Rectal smooth muscle tissue (tissue), 1 donor: ENCODE measurements around the gene AKT3.

Experiments
- H3K27ac ChIP-seq: one replicate; pipeline ENCODE4 v1.7.0; 2013; ENCODE audit warnings: low read depth, low read length, inconsistent platforms
- H3K27me3 ChIP-seq: one replicate; pipeline ENCODE4 v1.7.0; 2013; ENCODE audit warnings: low read length; ENCODE audit not compliant: control insufficient read depth, insufficient read depth
- H3K36me3 ChIP-seq: one replicate; pipeline ENCODE4 v1.7.0; 2013; ENCODE audit warnings: low read length; ENCODE audit not compliant: control insufficient read depth, insufficient read depth
- H3K4me1 ChIP-seq: one replicate; pipeline ENCODE4 v1.7.0; 2013; ENCODE audit warnings: low read length; ENCODE audit not compliant: control insufficient read depth, insufficient read depth
- H3K4me3 ChIP-seq: one replicate; pipeline ENCODE4 v1.7.0; 2013; ENCODE audit warnings: low read length
- H3K9ac ChIP-seq: one replicate; pipeline ENCODE4 v1.7.0; 2013; ENCODE audit warnings: low read length

AKT3 gene

DNA sequence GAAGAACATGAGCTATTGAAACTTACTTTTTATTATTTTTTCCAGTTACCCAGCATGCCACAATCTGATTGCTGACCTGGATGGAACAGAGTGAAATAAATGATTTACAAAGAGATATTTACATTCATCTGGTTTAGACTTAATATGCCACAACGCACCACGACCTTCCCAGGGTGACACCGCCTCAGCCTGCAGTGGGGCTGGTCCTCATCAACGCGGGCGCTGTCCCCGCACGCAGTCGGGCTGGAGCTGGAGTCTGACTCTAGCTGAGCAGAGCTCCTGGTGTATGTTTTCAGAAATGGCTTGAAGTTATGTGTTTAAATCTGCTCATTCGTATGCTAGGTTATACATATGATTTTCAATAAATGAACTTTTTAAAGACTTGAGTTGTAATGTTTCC, 350.3 kb downstream of the AKT3 start:
- H3K4me1 ChIP-seq = peaks cover 10% of the 10 kb centered on the region
- no peak overlapping the region for H3K4me3 ChIP-seq
- H3K36me3 ChIP-seq = peaks cover 3% of the 10 kb centered on the region
- H3K27ac ChIP-seq = no peak overlapping the region
- no peaks in the 10 kb centered on the region for H3K27me3 ChIP-seq
- no peak overlapping the region for H3K9ac ChIP-seq

DNA sequence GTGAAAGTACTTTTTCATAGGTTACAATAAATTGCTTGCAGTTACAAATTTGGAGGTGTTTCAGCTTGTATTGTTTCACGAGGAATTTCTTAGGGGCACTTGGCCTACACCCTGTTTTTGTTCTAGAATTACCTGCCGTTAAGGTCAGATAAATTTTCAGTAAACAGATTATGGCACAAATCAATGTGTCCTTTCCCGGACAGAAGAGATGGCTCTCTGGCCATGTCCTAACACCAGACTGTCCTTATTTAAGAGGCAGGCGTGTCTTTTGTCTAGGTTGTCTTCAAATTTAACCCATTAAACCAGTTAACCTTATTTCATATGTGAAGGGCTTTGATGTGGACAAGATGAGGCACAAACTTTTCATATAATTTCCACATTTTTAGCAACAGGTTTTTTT, 350.8 kb downstream of the AKT3 start:
- Histone ChIP-seq H3K4me3 (no peak overlapping the region), H3K27me3 (no peaks in the 10 kb centered on the region)

DNA sequence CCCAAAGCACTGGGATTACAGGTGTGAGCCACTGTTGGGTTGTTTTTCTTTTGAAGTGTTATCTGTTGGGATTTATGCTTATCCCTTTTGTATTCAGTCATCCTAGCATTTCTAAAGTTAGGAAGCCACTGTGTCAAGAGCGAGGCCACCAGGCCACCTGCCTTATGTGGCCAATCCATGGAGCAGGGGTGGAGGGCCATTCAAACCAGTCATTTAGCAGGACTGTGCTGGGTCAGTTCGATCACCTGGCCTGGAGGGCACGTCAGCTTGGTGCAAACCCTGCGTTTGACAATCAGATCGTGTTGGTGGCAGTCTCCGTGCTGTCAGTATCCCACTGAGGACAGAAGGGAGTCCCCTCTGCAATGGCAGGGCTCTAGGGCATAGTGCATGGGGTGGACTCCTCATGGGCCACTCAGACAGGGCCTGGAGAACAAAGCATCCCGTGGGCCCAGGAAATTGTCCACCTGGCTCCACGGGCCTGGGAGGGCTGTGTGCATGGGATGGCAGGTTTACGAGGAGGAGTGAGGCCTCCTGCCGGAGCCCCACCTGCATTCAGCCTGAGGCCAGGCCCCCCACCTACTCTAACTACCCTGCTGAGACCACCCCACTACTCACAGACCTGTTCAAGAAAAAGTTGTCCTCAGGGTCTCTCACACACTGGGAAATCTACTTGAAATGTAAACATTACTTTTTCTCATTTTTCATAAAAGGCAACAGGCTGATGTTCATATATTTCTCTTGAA, 351.9 kb downstream of the AKT3 start:
- Histone ChIP-seq H3K27me3 (no peaks in the 10 kb centered on the region), H3K4me1 (peaks cover 10% of the 10 kb centered on the region), H3K27ac (no peak overlapping the region), H3K36me3 (peaks cover 3% of the 10 kb centered on the region), H3K9ac (no peak overlapping the region), H3K4me3 (no peak overlapping the region)

More for the DNA sequence above, 350.8 kb downstream of the AKT3 start:
- peaks cover 3% of the 10 kb centered on the region for H3K36me3 ChIP-seq
- no peak overlapping the region for H3K9ac ChIP-seq
- peaks cover 10% of the 10 kb centered on the region for H3K4me1 ChIP-seq
- H3K27ac ChIP-seq = no peak overlapping the region

DNA sequence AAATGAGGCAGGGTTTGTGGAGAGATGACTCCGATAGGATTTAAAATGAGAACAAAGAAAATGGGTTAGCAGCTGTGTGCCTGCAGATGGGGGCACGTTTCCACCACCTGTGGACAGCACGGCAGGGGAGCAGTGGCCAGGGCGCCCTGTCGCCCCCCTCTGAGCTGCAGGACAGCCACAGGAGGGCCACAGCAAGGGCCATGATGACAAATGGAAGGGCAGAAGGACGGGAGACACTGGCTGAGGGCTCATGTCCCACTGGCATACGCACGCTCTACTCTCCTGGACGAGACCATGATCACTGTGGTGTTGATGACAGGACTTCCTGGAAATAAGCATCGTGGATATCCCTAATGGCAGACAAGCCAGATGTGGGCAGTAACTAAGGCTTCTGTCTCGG, 353.2 kb downstream of the AKT3 start:
- H3K4me1 ChIP-seq = peaks cover 10% of the 10 kb centered on the region
- no peak overlapping the region for H3K4me3 ChIP-seq
- H3K9ac ChIP-seq = no peak overlapping the region
- H3K27me3 ChIP-seq = no peaks in the 10 kb centered on the region
- H3K36me3 ChIP-seq = peaks cover 3% of the 10 kb centered on the region
- H3K27ac ChIP-seq = peak overlapping the region; percentile 51

DNA sequence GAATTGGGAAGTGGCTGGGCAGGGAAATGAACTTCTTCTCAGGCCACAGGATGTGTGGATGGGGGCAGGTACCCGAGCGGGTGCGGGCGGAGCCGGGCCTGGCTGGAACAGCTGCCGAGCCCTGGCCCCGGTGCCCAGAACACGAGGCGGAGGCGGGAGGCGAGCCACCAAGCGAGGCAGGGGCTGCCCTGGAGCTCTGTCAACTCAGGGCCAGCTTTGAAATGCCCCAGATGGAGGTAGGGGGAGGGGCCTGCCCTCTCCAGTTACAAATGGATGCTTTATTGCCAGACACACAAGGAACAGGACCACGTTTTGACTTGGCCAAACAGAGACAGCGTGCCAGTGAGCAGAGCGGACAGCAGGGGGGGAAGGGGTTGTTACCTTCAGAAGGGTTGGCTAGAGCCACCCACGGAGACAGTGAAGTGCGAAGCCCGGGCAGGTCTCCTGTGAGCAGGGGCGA, 353.8 kb downstream of the AKT3 start:
- Histone ChIP-seq H3K27ac (peak overlapping the region; percentile 51), H3K4me1 (peaks cover 10% of the 10 kb centered on the region), H3K36me3 (peaks cover 3% of the 10 kb centered on the region), H3K9ac (no peak overlapping the region), H3K4me3 (no peak overlapping the region), H3K27me3 (no peaks in the 10 kb centered on the region)

DNA sequence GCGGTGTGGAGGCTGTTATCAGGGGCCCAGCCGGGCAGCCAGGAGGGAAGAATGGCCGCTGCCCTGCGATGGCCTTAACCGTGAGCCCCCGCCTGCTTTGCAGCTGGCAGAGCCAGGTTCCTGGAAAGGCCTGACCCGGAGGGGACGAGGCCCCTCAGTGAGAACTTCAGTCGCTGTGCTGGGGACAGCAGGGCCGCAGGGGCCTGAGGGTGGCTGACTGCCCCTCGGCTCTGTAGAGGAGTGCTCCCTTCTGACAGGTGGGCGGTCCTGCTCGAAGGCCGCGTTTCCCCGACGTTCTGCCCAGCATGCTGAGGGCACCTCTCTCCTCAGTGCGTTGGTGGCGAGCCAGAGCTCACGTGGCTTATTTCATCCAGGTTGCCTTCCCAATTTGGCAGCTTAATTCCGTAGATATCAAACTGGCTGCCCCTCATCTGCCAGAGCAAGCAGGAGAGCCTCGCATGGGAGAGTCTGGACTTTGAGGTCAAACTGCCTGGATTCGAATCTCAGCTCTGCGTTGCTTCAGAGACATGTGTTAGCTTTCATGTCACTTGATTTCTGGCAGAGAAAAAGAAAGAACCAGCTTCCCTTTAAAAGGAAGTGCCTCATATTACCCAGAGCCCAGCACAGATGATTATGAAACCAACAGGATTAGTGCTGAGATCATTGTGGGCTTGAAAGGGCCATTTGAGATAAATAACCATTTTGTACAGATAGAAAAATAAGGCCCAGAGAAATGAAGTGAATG, 354.4 kb downstream of the AKT3 start:
- peaks cover 10% of the 10 kb centered on the region for H3K4me1 ChIP-seq
- H3K27me3 ChIP-seq = no peaks in the 10 kb centered on the region
- no peak overlapping the region for H3K4me3 ChIP-seq
- no peak overlapping the region for H3K9ac ChIP-seq
- peak overlapping the region; percentile 51 for H3K27ac ChIP-seq
- peaks cover 3% of the 10 kb centered on the region for H3K36me3 ChIP-seq

DNA sequence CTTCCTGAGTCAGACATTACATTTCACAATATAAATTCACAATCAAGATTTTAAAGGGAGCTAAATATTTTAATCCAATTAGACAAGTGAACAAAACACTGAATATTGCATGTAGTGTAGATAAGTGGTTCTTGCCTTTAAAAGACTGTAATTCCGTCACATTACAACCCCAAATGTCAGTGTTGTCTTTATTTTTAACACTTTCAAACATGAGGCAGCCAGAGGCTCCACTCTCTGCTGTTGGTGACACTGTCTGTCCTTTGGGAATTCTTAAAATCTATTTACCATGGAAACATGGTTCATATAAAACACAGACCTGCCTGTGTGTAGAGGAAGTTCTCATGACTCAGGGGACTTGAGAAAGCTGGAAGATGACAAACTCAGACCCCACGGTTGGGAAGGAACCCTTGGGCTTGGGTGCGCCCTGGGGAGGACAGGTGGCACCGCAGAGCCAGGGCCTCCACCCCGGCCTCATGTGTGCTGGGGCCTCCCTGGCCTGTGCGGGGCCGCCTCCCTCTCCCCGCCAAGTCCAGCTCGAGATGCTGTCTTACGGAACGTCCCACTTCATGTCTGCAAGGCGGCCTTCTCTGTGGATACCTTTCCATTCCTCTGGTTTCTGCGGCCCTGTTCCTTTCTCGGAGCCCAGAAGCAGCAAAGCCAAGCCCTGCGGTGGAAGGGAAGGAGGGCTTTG, 355.2 kb downstream of the AKT3 start:
- no peak overlapping the region for H3K9ac ChIP-seq

DNA sequence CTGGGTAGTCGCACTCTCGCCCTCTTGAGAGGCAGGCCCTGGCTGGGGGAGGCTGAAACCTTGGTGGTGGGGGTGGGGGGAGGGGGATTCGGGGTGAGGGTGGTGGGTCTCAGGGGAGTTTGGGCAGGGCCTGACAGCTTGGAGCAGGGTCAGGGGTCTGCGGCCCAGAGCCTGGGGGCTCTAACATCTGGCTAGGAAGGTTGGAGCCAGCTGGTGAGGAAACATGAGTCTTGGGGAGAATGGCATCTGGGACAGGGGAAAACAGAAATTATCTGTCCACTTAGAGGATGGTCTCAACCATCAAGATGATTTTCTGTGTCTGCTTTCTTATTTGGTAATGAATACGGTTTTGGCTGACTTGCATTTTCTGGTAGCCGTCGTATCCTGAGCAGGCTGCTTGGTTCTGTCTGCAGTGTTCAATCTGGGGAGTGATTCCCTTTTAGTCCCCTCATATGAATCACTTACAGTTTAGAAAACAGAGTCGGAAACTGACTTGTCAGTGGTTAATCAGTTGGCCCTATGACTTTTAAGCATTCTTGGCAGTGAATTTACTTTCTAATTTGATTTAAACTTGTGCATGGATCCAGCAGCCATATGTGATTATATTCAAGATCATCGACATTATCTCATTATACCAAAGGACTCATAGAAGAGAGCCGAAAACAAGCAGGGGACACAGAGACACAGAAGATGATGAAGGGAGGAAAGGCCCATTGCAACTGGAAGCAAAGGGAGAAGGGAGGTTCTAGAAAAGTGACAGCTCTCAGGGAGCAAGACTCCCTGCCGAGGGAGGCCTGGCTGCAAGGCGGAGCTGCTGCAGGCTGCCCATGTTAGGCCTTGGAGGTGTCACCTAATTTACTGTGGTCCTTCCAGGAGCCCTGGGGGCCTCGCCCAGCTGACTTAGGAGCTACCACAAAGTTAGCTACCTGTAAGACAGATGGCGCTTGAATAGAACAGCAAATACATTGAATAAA, 356.6 kb downstream of the AKT3 start:
- H3K4me3 ChIP-seq = no peak overlapping the region
- peaks cover 10% of the 10 kb centered on the region for H3K4me1 ChIP-seq
- no peaks in the 10 kb centered on the region for H3K27me3 ChIP-seq
- peaks cover 3% of the 10 kb centered on the region for H3K36me3 ChIP-seq
- H3K27ac ChIP-seq = no peak overlapping the region
- H3K9ac ChIP-seq = no peak overlapping the region

More for the DNA sequence above, 355.2 kb downstream of the AKT3 start:
- H3K4me3 ChIP-seq = no peak overlapping the region
- no peaks in the 10 kb centered on the region for H3K27me3 ChIP-seq
- H3K27ac ChIP-seq = peak overlapping the region; percentile 51
- H3K36me3 ChIP-seq = peaks cover 3% of the 10 kb centered on the region
- H3K4me1 ChIP-seq = peaks cover 10% of the 10 kb centered on the region

DNA sequence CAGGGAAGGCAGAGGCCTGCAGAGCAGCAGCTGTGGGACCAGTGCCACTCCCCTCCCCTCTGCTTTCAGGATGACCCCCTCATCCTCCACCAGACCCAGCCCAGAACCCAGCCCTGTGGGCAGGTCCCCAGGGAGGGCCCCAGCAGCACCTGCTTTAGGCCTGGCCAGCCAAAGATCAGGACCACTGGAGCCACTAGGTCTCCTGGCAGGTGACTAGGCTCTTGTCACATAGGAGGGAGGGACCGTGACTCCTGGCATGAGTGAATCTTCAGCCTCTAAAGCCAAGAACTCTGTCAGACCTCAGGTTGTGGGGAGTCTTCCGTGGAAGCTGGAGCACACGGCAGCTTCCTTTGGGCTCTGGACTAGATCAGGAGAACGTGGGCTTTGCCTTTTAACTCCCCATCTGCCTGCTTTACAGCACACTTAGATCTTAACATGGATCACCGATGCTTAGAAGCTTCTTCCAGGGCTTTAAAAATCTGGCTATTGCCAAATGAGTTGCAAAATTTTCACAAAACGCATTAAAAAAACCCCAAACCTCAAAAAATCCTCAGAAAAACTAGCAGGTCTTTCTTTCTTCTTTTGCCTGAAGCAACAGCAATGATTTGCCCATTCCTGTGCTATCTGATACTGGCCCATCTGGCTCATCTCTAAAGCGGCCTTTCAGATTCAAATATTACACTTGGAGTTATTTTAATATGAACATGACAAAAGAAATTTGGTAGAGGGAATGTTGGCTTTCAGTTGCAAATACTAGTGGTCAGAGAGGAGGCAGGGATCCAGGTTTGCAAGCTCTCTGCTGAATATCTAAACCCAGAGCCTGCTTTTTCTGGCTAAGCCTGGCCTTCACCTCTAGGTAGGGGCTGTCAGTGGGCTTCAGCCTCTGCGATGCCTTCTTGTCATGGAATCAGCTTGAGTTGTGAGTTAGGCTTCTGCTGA, 359.0 kb downstream of the AKT3 start:
- no peak overlapping the region for H3K4me3 ChIP-seq
- no peaks in the 10 kb centered on the region for H3K27me3 ChIP-seq
- no peaks in the 10 kb centered on the region for H3K36me3 ChIP-seq
- H3K9ac ChIP-seq = no peak overlapping the region
- H3K4me1 ChIP-seq = peaks cover 4% of the 10 kb centered on the region
- no peak overlapping the region for H3K27ac ChIP-seq

DNA sequence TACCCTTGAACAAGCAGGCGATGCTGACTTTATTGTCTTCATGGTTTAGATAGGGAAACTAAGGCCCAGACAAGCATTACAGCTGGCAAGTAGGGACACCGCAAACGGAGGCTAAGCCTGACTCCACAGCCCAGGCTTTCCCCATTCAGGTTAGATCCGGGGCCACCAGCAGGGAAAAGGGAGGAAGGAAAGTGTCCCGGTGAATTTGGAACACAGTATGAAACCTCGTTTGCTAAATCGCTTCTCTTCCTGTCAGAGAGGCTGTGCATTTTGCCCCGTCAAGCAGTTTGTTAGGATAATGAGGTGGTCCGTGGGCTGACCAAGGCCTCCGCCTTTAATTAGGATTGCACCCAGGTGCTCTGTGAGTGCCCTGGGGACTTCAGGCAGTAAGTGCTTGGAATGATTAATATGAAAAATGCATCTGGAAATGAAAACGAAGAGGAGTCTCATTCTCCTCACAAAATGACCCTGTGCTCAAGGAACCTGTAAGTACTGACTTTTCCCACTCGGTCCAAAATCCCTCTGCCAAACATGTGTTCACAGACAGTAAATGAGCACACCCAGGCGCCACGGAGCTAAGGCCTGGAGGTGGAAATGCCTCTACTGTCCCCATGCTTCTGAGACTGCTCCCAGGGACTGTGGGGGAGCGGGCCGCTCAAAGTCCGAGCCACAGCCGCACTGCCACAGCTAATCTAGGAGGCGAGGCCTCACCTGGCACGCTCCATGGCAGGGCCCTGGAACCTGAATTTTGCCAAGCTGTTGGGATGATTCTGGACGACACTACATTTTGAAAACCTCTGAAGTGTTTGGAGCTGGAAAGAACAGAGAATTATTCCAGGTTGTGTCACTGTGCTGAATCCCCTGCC, 360.1 kb downstream of the AKT3 start:
- Histone ChIP-seq H3K4me3 (no peak overlapping the region), H3K27ac (no peak overlapping the region), H3K27me3 (no peaks in the 10 kb centered on the region), H3K36me3 (no peaks in the 10 kb centered on the region), H3K9ac (no peak overlapping the region), H3K4me1 (no peaks in the 10 kb centered on the region)
